Peyer's patch (tissue), 4 donors: ENCODE data around the gene ERLEC1.

Experiments
- CTCF ChIP-seq, 6 experiments: fragments of 450-650 bp in 4 of 6; fragments of 200-600 bp in 2 of 6; sonication (generic) in 1 of 6; IDR thresholded peaks; one replicate each; pipeline ENCODE4 v1.5.1; 2017 to 2019; ENCODE audit warnings: antibody characterized with exemption in 6 of 6, mild to moderate bottlenecking in 3 of 6, moderate library complexity in 1 of 6
- POLR2A ChIP-seq, 2 donors: fragments of 450-650 bp; IDR thresholded peaks; one replicate each; pipeline ENCODE4 v1.5.1; 2017; ENCODE audit warnings: antibody characterized with exemption in 2 of 2, mild to moderate bottlenecking in 2 of 2, moderate library complexity in 2 of 2

DNA sequence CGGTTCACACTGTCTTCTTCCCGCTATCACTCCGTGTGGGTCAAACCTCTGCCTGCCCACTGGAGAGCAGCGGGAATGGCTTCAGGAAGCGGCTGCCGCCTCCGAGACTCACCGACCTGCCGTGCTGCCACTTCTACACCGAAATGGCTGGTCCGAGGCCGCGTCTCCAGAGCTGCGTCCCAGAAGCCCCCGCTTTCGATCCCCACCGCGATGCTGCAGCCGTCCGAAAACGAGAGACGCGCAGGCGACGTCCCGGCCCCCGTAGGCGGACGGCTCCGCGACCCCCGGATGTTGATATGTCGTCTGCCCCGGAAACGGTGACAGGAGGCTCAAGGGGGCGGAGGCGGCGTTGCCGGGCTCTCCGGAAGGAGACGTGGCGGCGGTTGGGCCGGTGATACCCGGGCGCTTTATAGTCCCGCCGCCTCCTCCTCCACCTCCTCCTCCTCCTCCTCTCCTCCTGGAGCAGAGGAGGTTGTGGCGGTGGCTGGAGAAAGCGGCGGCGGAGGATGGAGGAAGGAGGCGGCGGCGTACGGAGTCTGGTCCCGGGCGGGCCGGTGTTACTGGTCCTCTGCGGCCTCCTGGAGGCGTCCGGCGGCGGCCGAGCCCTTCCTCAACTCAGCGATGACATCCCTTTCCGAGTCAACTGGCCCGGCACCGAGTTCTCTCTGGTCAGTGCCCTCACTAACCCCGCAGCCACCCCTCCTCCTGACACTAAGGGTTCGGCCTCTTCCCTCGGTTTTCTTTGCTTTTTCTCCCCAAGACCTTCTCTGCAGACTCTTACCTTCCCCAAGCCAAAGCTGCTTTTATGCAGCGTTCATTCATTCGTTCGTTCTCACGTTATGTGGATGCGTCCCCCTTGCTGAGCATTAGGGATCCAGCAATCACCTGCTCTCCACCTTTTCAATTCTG, at the start of gene ERLEC1, which contains the start of gene ASB3:
- TF ChIP-seq CTCF (IDR thresholded peaks at IDR 0.05) (peak in 2 of 6 experiments; percentile 17 to 25), POLR2A (IDR thresholded peaks at IDR 0.05) (peak; percentile 36 to 45)
